Activated T-helper 17 cell treated with anti-CD3 and anti-CD28 coated beads, Interleukin-2, amount 50 U/mL, for 72 hours (primary cell): Measurements from ENCODE around the gene SMIM12. TPM values are rescaled to one million over a fixed set of nuclear protein-coding genes. Genes with fewer than 3 reads are reported as not detected.

Experiments
- ATAC-seq: fragments of 150-1000 bp; cut with Tn5 transposase; replicated peaks from 2 replicates; pipeline ENCODE4 v1.10.0; 2021; ENCODE audit warnings: mild to moderate bottlenecking, moderate library complexity
- H3K27ac Mint-ChIP-seq: one replicate; pipeline ENCODE4 v1.8.0; 2022; ENCODE audit warnings: mixed read lengths
- H3K27me3 Mint-ChIP-seq: one replicate; pipeline ENCODE4 v1.8.0; 2022; ENCODE audit warnings: mixed read lengths
- H3K36me3 Mint-ChIP-seq: one replicate; pipeline ENCODE4 v1.8.0; 2022; ENCODE audit warnings: low read depth, mild to moderate bottlenecking, mixed read lengths
- H3K4me1 Mint-ChIP-seq: one replicate; pipeline ENCODE4 v1.8.0; 2022; ENCODE audit warnings: mixed read lengths
- H3K4me3 Mint-ChIP-seq: one replicate; pipeline ENCODE4 v1.8.0; 2022; ENCODE audit warnings: mild to moderate bottlenecking, mixed read lengths
- H3K9me3 Mint-ChIP-seq: one replicate; pipeline ENCODE4 v1.8.0; 2022; ENCODE audit warnings: mixed read lengths
- total RNA-seq, 2 donors: library from RNA; stranded (reverse); gene quantifications; one replicate each; pipeline ENCODE4 v1.2.3, GENCODE V29; 2022

SMIM12 gene
- total RNA-seq, 2 donors from 2014 or later = 30.3 to 60.0 TPM

DNA sequence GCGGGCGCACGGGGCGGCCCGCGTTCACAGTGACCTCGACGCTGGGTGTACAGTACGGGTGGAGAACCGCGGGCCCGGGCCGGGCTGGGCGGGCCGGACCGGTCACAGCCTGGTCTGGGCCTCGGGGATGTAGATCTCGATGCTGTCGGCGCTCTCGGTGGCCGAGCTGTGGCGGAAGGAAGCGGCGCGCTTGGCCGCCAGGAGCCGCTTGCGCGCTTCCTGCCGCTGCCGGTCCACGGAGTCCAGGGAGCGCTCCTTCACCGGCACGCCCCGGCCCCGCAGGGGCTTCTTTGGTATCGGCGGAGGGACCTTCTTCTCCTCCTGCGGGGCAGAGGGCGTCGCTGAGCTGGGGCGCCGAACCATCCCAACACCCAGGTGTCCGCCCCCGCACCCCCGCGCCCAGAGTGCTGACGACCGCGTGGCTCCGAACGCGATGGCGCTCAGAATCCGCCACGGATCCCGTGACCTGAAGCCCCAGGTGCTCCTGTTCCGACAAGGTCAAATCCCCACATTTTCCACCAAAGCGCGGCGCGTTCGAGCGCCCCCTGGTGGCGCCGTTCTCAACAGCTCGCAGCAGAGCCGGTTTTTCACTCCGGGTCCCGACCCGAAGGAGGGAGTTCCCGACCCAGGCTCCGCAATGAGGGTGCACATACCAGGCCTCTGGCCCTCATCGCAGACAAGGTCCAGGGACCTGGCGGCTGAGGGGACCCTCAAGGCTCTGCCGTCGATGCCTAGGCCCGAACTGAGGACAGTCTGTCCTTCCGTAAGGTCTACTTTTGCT is 6.6 kb upstream of the SMIM12 start:
- peak; percentile 84 for ATAC-seq
- no peaks in the 10 kb centered on the region for H3K36me3 Mint-ChIP-seq
- peak overlapping the region; percentile 39 for H3K27ac Mint-ChIP-seq
- peaks cover 21% of the 10 kb centered on the region for H3K4me1 Mint-ChIP-seq
- no peaks in the 10 kb centered on the region for H3K27me3 Mint-ChIP-seq
- H3K4me3 Mint-ChIP-seq = peak overlapping the region; percentile 69
- no peaks in the 10 kb centered on the region for H3K9me3 Mint-ChIP-seq

DNA sequence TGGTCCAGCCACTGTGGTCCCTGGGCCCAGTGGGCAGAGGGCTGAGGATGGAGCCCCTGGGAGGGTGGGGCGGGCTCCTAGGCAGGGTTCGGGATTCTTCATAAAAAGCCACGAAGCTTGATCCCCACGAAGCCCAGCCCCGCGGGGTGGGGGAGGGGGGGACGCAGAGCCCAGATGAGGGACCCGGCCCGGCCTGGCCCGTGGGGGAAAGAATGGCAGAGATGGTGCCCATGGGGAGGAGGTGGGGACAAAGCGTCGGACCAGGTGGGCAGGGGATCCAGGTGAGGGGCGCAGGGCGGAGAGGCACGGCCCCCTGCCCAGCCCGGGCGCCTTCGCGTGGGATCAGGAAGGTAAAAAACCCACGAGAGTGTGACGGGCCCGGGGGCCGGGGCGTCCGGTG is 6.0 kb upstream of the SMIM12 start:
- ATAC-seq = no peak
- Mint-ChIP-seq H3K4me3 (peak overlapping the region; percentile 69), H3K27ac (peak overlapping the region; percentile 39), H3K4me1 (peaks cover 23% of the 10 kb centered on the region), H3K36me3 (no peaks in the 10 kb centered on the region), H3K27me3 (no peaks in the 10 kb centered on the region), H3K9me3 (no peaks in the 10 kb centered on the region)

DNA sequence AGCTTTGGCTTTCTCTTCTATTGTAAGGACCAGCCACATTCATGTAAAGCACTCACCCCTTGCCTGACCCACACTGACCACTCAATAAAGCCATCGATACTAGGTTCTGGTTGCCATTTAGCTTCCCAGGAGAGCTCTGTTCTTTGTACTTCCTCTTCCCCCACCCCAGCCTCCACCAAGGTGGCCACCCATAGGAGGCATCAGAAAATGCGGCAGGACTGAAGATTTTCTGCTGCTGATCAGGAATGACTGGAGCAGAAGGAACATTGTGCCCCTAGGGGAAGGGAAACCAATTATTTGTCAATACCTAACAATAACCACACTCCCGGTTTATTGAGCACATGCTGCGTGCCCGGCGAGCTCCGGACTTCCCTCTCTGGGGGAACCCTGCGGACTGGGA is 5.2 kb upstream of the SMIM12 start:
- peak overlapping the region; percentile 69 for H3K4me3 Mint-ChIP-seq
- no peak for ATAC-seq
- peaks cover 30% of the 10 kb centered on the region for H3K4me1 Mint-ChIP-seq
- H3K27ac Mint-ChIP-seq = peak overlapping the region; percentile 39
- no peaks in the 10 kb centered on the region for H3K27me3 Mint-ChIP-seq
- no peaks in the 10 kb centered on the region for H3K9me3 Mint-ChIP-seq
- H3K36me3 Mint-ChIP-seq = no peaks in the 10 kb centered on the region

DNA sequence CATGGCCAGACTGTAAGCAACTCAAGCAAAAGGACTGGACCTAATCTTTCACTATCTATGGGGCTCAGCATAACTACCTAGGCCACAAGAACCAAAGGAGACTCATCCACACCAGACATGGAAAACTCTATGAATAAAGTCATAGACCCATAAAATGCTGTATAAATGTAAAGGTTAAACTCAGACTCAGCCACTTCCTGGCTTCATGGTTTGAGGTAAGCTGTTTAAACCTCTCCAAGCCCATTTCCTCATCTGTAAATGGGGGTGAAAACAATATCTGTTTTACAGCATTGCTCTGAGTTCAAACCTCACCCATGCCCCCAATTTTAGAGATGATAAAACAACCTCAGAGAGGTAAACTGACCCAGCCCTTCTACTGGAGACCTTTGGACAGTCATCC is 4.0 kb upstream of the SMIM12 start:
- peak overlapping the region; percentile 39 for H3K27ac Mint-ChIP-seq
- H3K36me3 Mint-ChIP-seq = no peaks in the 10 kb centered on the region
- no peaks in the 10 kb centered on the region for H3K9me3 Mint-ChIP-seq
- ATAC-seq = no peak
- no peaks in the 10 kb centered on the region for H3K27me3 Mint-ChIP-seq
- peak overlapping the region; percentile 69 for H3K4me3 Mint-ChIP-seq
- H3K4me1 Mint-ChIP-seq = peaks cover 37% of the 10 kb centered on the region

- Mint-ChIP-seq H3K27me3 (no peaks in the 10 kb centered on the region), H3K9me3 (no peaks in the 10 kb centered on the region), H3K4me1 (peaks cover 40% of the 10 kb centered on the region), H3K36me3 (peaks cover 30% of the 10 kb centered on the region), H3K4me3 (peak overlapping the region; percentile 100), H3K27ac (peak overlapping the region; percentile 99)
- peak; percentile 33 for ATAC-seq
Measured at GRCh38 chr1:34858901-34859445, 576 bp downstream of the SMIM12 start.

DNA sequence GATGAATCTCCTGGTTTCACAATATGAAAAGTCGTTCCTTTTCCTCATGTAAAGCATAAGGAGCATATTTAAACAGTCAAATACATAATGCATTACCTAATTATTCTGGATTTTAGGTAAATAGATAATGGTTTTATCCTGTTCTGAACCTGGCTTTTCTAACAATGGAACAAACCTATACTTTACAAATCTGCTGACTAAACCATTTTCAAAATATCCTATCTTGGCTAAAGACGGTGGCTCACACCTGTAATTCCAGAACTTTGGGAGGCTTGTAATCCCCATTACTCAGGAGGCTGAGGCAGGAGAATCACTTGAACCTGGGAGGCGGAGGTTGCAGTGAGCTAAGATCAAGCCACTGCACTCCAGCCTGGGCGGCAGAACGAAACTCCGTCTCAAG is 2.9 kb downstream of the SMIM12 start:
- Mint-ChIP-seq H3K27me3 (no peaks in the 10 kb centered on the region), H3K9me3 (no peaks in the 10 kb centered on the region), H3K4me3 (no peak overlapping the region), H3K36me3 (peaks cover 53% of the 10 kb centered on the region), H3K27ac (peak overlapping the region; percentile 28), H3K4me1 (peaks cover 38% of the 10 kb centered on the region)
- ATAC-seq = no peak

GRCh38 chr1:34852677-34853217 is 6.8 kb downstream of the SMIM12 start:
- peak overlapping the region; percentile 47 for H3K27ac Mint-ChIP-seq
- H3K4me3 Mint-ChIP-seq = no peak overlapping the region
- peaks cover 27% of the 10 kb centered on the region for H3K4me1 Mint-ChIP-seq
- ATAC-seq = peak; percentile 100
- H3K36me3 Mint-ChIP-seq = peaks cover 86% of the 10 kb centered on the region
- no peaks in the 10 kb centered on the region for H3K9me3 Mint-ChIP-seq
- H3K27me3 Mint-ChIP-seq = no peaks in the 10 kb centered on the region

DNA sequence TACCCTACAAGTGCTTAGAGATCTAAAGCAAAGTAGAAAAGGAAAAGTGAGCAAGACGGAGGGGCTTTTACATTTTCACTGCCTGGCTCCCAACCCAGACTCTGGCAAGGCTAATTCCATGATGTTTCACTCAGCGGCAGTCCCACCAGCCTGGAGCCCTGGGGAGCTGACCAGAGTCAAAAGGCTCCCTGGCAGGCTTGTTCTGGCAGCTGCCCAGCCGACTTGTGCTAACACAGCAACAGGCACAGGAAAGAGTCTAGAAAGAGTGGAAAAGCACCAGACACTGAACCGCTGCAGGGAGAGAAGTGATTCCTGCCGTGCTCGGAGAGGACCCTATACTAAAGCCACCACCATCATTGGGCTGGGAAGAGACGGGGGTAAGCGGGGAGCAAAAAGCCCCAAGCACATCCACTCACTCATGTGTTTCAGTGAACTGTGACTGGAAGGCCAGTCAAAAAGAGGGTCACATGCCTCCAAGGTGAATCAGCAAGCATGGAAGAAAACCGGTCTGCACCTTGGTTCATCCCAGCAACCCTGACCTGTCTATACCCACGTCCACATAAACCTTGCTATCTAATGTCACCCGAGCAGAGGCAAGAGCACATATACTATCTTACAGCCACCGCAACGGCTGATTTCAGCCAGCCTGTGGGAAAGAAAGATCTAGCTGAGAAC is 8.0 kb downstream of the SMIM12 start:
- Mint-ChIP-seq H3K4me1 (peaks cover 22% of the 10 kb centered on the region), H3K36me3 (peaks cover 82% of the 10 kb centered on the region), H3K27me3 (no peaks in the 10 kb centered on the region), H3K27ac (no peak overlapping the region), H3K4me3 (no peak overlapping the region), H3K9me3 (no peaks in the 10 kb centered on the region)
- ATAC-seq = no peak

- no peak for ATAC-seq
Measured at GRCh38 chr1:34850382-34850781, 9.2 kb downstream of the SMIM12 start.

GRCh38 chr1:34847094-34847493 is 12.5 kb downstream of the SMIM12 start:
- no peaks in the 10 kb centered on the region for H3K27me3 Mint-ChIP-seq
- no peak for ATAC-seq
- no peak overlapping the region for H3K4me3 Mint-ChIP-seq
- H3K9me3 Mint-ChIP-seq = no peaks in the 10 kb centered on the region
- peaks cover 37% of the 10 kb centered on the region for H3K36me3 Mint-ChIP-seq
- H3K27ac Mint-ChIP-seq = no peak overlapping the region
- peaks cover 15% of the 10 kb centered on the region for H3K4me1 Mint-ChIP-seq

More at GRCh38 chr1:34850382-34850781, 9.2 kb downstream of the SMIM12 start:
- peaks cover 22% of the 10 kb centered on the region for H3K4me1 Mint-ChIP-seq
- no peaks in the 10 kb centered on the region for H3K9me3 Mint-ChIP-seq
- no peaks in the 10 kb centered on the region for H3K27me3 Mint-ChIP-seq
- H3K36me3 Mint-ChIP-seq = peaks cover 70% of the 10 kb centered on the region
- H3K27ac Mint-ChIP-seq = no peak overlapping the region
- no peak overlapping the region for H3K4me3 Mint-ChIP-seq

DNA sequence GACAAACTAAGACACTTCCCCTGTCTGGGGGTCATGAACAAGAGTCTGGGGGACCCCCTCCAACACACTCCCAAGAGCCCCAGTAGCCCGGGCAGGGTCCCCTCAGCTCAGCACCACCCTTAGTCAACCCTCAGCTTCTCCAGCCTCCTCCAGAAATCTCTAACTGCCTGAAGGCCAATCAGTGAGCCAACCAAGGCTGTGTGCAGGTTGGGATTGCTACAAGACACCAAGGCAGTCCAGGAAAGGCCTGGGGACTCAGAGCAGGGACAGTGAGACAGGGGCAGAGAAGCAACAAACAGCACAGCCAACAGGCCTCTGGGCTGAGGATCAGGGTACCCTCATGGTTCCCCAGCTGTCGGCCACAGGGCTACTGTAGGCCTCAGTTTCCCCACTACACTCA is 13.3 kb downstream of the SMIM12 start:
- Mint-ChIP-seq H3K4me3 (no peak overlapping the region), H3K27me3 (no peaks in the 10 kb centered on the region), H3K27ac (no peak overlapping the region), H3K9me3 (no peaks in the 10 kb centered on the region), H3K4me1 (peaks cover 15% of the 10 kb centered on the region), H3K36me3 (peaks cover 29% of the 10 kb centered on the region)
- ATAC-seq = no peak

DNA sequence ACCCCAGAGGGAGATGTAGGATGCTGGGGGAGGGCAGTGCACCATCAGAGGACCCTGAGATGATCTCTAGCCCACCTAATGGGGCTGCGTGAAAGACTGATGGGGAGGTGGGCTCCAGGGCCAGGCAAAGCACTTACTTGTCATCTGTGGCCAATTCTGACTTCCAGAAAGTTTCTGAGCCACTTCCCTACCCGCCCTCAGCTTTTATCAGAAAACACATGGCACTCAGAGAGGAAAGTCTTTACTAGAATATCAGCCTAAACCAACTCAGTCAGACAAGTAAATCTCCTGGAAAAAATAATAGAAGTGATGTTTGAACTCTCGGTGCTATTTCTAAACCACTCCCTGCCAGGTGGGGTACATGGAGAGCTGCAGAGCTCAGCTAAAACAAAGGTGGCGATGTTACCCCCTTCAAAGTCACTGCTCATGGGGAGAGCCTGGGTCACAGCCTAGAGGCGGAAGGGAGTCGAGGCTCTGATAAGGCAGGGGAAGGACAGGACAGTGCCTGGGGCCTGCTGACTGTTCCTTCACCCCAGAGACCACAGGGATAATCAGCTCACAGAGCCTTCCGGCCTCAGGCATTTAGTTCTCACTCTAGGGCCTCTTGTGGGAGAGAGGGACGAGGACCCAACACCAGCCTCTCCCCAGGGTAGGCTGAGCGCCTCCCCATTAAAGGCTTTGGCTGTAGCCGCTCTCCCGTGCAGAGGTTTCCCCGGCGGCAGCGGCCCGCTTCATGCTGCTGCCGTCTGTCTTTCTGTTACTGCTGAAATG is 14.2 kb downstream of the SMIM12 start:
- Mint-ChIP-seq H3K9me3 (no peaks in the 10 kb centered on the region), H3K36me3 (peaks cover 21% of the 10 kb centered on the region), H3K4me3 (no peak overlapping the region), H3K4me1 (peaks cover 15% of the 10 kb centered on the region), H3K27ac (no peak overlapping the region), H3K27me3 (no peaks in the 10 kb centered on the region)
- ATAC-seq = no peak

DNA sequence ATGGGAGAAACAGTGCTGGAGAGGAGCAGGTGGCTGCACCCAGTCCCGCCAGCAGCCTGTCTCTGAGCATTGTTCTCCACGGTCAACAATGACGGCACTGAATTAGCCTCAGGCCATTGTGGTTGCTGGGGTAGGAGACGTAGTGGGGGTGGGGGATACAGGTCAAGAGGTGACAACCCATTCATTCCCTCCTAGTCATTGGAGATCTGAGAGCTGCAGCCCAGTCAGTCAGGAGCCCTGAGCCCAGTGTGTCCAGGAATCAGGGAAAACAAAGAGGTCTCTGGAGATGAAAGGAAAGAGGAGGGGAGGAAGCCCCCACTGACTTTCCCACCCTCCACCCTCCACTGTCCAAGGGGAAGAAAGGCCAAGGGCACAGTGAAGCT is 15.3 kb downstream of the SMIM12 start:
- Mint-ChIP-seq H3K9me3 (no peaks in the 10 kb centered on the region), H3K27me3 (no peaks in the 10 kb centered on the region), H3K4me1 (peaks cover 13% of the 10 kb centered on the region), H3K4me3 (no peak overlapping the region), H3K36me3 (peaks cover 11% of the 10 kb centered on the region), H3K27ac (no peak overlapping the region)
- ATAC-seq = no peak
